NCI-H345 (cell line): ENCODE results near the gene APOBEC3F.
"Not testable (repeated sequence)": the region's sequence is repeated elsewhere in the genome, so short reads cannot be mapped to it uniquely, and the experiment has no call there.

Experiments
- DNase-seq: peaks from one replicate; lab custom pipeline; 2025; lab: John Stamatoyannopoulos, UW

Gene APOBEC3F

DNA sequence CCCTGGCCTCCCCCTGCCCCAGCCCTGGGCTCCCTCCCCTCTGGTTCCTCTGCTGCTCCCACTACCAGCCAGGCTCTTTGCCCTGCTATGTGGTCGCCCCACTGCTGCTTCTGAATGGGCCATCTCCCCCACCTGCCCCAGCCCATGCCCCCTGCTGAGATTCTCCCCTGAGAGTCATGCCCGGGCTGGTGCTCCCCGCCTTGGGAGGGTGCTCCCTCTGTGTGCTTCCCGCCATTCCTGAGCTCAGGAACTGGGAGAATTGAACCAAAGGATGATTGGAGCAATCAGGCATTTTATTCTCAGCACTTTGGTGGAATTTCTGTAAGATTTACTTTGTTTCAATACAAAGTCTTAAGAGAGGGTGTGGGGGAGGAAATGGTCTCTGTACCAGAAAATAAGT is 12.9 kb upstream of the APOBEC3F start:
- DNase-seq = no peak

DNA sequence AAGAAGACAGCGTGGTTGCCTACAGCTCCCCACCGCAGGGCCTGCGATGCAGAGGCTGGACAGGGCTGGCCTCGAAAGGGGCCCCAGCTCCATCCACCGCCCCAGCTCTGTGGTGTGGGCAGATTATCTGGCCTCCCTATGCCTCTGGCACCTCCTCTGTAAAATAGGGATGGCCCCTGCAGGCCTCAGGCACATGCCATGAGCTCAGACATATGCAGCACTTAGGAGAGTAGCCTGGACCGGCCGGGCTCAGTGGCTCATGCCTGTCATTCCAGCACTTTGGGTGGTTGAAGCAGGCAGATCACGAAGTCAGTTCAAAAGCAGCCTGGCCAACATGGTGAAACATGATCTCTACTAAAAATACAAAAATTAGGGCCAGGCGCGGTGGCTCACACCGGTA is 12.4 kb upstream of the APOBEC3F start:
- DNase-seq = no peak

GRCh38 chr22:39029227-39029626 is 11.4 kb upstream of the APOBEC3F start:
- DNase-seq = no peak

- no peak for DNase-seq
Observed at GRCh38 chr22:39030705-39031104, 10.0 kb upstream of the APOBEC3F start.

GRCh38 chr22:39031434-39032295 is 9.0 kb upstream of the APOBEC3F start:
- DNase-seq = not testable (repeated sequence)

- not testable (repeated sequence) for DNase-seq
Observed at GRCh38 chr22:39037071-39037470, 3.6 kb upstream of the APOBEC3F start.

DNA sequence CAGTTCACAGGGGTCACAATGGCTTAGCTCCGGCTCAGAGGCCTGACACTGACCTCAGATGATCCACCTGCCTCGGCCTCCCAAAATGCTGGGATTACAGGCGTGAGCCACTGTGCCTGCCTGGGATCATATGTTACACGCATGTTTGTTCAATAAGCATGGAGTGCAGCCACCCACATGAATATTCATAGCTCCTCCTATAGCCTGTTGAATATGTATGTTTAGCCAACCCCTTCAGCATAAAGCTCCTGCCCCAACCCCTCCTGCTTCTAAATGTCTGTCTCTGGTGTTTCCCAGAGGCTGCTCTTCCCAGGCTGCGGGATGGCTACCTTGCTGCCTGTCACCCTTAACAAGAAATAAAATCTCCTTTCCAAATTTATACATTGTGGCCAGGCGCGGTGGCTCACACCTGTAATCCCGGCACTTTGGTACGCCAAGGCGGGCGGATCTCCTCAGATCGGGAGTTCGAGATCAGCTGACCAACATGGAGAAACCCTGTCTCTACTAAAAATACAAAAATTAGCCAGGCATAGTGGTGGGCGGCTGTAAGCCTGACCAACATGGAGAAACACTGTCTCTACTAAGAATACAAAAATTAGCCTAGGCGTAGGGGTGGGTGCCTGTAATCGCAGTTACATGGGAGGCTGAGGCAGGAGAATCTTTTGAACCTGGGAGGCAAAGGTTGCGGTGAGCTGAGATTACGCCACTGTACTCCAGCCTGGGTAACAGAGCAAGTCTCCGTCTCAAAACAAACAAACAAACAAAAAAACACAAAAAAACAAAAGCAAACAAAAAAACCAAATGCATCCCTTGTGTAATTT is 1.1 kb upstream of the APOBEC3F start:
- DNase-seq = no peak

GRCh38 chr22:39040155-39040537 is 518 bp upstream of the APOBEC3F start:
- not testable (repeated sequence) for DNase-seq

- DNase-seq = no peak
Observed at GRCh38 chr22:39041908-39042307, 1.2 kb downstream of the APOBEC3F start.

GRCh38 chr22:39043063-39043462 is 2.4 kb downstream of the APOBEC3F start:
- DNase-seq = not testable (repeated sequence)

DNA sequence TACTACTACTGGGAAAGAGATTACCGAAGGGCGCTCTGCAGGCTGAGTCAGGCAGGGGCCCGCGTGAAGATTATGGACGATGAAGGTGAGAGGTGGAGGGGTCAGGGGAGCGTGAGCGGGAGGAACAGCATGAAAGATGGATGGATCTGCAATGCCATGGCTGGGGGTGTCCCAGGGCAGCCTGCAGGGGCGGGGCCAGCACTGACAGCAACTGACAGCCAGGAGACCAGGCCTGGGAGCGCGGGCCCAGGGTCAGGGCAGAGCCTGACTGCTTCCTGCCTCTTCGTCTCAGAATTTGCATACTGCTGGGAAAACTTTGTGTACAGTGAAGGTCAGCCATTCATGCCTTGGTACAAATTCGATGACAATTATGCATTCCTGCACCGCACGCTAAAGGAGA is 4.5 kb downstream of the APOBEC3F start:
- not testable (repeated sequence) for DNase-seq

DNA sequence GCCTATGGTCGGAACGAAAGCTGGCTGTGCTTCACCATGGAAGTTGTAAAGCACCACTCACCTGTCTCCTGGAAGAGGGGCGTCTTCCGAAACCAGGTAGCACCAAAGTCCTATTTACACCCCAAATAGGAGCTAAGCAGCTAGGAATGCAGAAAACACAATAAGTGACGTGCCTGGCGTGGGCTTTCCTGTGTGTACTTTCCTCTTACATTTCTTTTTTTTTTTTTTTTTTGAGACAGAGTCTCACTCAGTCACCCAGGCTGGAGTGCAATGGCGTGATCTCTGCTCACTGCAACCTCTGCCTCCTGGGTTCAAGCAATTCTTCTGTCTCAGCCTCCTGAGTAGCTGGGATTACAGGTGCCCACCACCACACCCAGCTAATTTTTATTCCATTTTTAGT is 8.8 kb downstream of the APOBEC3F start:
- DNase-seq = not testable (repeated sequence)

DNA sequence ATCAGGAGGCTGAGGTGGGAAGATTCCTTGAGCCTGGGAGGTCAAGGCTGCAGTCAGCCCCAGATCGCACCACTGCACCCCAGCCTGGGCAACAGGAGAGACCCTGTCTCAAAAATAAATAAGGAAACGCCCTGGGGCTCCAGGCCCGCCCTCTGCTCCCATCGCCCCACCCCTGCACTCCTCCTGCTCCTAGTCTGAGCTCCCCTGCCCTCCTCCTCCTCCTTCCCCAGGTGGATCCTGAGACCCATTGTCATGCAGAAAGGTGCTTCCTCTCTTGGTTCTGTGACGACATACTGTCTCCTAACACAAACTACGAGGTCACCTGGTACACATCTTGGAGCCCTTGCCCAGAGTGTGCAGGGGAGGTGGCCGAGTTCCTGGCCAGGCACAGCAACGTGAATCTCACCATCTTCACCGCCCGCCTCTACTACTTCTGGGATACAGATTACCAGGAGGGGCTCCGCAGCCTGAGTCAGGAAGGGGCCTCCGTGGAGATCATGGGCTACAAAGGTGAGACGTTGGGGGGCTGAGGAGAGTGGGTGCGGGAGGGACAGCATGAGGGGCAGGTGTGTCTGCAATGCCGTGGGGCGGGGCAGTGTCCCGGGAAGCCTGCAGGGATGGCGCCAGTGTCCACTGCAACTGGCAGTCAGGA is 11.3 kb downstream of the APOBEC3F start:
- DNase-seq = not testable (repeated sequence)

DNA sequence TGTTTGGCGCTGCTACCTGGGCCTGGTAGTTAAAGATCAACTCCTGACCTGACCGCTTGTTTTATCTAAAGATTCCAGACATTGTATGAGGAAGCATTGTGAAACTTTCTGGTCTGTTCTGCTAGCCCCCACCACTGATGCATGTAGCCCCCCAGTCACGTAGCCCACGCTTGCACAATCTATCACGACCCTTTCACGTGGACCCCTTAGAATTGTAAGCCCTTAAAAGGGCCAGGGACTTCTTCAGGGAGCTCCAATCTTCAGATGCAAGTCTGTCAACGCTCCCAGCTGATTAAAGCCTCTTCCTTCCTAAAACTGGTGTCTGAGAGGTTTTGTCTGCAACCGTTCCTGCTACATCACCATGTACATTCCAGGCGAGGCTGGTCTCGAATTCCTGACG is 15.0 kb downstream of the APOBEC3F start:
- no peak for DNase-seq

DNA sequence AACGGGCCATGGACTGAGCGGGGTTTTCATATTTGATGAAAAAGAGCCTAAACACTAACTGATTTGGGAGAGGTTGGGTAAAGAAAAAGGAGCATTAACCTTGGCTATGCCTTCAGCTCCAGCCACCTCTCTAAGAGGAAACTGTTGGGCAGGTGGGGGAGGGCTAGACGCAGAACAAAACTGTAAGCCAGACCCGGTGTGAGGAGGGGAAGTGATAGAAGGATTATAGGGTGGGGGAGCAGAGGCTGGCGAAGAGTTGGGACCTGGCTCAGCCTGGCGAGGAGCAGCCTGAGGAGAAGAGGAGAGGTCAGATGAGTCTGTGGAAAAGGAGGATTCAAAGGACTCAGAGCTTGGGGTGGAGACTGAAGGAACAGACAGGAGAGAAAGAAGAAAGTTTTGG is 20.6 kb downstream of the APOBEC3F start:
- DNase-seq = not testable (repeated sequence)

DNA sequence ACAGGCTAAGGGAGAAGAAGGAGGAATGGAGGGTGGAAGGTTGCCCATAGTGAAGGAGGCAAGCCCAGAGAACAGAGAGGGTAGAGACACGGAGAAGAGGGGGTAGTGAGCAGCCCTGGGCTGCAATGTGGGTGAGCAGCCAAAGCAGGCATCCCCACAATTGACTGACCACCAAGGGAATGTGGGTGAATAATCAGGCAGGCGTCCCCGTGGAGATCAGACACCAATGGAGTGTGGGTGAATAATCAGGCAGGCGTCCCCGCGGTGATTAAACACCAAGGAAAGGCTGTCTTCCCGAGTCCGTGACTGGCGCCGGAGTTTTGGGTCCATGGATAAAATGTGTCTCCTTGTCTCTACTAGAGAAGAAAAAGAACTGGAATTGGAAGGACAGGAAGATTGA is 21.3 kb downstream of the APOBEC3F start:
- DNase-seq = not testable (repeated sequence)

DNA sequence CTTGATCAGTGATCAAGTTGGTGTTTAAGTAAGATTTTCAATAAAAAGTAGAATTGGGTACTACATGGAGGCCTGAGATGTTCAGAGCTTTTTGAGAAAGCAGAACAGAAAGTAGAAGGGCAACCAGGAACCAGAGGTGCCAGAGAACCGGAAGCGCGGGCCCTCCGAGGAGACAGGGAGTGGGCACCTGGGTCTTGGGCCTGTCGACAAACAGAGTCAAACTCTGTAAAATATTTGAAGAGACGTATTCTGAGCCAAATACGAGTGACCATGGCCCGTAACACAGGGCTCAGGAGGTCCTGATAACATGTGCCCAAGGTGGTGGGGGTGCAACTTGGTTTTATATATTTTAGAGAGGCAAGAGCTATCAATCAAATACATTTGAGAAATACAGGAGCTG is 23.2 kb downstream of the APOBEC3F start:
- DNase-seq = not testable (repeated sequence)

DNA sequence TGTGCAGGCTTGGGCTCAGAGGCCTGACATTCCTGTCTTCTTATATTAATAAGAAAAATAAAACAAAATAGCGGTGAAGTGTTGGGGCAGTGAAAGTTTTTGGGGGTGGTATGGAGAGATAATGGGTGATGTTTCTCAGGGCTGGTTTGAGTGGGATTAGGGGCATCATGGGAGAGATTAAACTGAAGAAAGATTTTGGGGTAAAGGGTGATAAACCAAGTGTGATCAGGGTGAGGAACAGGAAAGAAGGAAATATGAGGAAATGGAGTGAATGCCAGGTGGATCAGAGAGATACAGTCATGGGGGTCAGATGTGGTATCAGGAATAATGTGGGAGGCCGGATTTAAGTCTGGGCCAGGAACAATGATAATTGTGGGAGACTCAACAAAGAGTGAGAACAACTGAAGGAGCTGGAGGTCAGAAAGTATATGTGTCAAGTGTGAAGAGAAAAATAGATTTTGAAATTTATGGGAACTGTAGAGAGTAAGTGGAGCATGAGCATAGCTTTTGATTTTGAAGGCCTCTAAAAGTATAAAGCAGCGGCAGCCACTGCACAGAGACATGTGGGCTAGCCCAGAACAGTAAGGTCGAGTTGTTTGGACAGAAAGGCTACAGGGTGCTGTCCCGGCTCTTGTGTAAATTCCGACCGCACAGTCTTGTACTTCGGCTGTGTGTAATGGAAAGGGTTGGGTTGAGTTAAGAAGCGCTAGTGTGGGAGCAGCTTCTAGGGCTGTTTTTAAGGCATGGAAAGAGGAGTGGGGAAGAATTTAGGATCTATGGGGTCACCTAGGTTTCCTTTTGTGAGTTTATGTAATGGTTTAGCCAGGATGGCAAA is 26.0 kb downstream of the APOBEC3F start:
- not testable (repeated sequence) for DNase-seq

- DNase-seq = no peak
Observed at GRCh38 chr22:39068033-39068785, 27.5 kb downstream of the APOBEC3F start.

DNA sequence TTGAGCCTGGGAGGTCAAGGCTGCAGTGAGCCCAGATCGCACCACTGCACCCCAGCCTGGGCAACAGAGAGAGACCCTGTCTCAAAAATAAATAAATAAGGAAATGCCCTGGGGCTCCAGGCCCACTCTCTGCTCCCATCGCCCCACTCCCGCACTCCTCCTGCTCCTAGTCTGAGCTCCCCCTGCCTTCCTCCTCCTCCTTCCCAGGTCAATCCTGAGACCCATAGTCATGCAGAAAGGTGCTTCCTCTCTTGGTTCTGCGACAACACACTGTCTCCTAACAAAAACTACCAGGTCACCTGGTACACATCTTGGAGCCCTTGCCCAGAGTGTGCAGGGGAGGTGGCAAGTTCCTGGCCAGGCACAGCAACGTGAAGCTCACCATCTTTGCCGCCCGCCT is 29.5 kb downstream of the APOBEC3F start:
- no peak for DNase-seq

- DNase-seq = not testable (repeated sequence)
Observed at GRCh38 chr22:39072581-39072981, 31.9 kb downstream of the APOBEC3F start.
